NCI-H1048 (cell line): ENCODE results near the gene VPS26B.
"Not testable (repeated sequence)": the region's sequence is repeated elsewhere in the genome, so short reads cannot be mapped to it uniquely, and the experiment has no call there.

Source experiments
- DNase-seq: peaks from one replicate; lab custom pipeline; 2025; lab: John Stamatoyannopoulos, UW

The VPS26B gene

GRCh38 chr11:134258577-134258976 lies 34.1 kb downstream of the VPS26B start:
- DNase-seq, result no peak

- no peak for DNase-seq
These were observed 36.0 kb downstream of the VPS26B start for GRCh38 chr11:134260503-134260902.

- no peak for DNase-seq
These were observed 36.5 kb downstream of the VPS26B start for GRCh38 chr11:134260983-134261382.

- no peak for DNase-seq
These were observed 37.4 kb downstream of the VPS26B start for GRCh38 chr11:134261626-134262488.

GRCh38 chr11:134264966-134265764 lies 40.7 kb downstream of the VPS26B start:
- DNase-seq, result no peak

GRCh38 chr11:134266440-134266839 lies 42.0 kb downstream of the VPS26B start:
- no peak for DNase-seq

- DNase-seq, result no peak
These were observed 42.4 kb downstream of the VPS26B start for GRCh38 chr11:134266841-134267251.

- DNase-seq, result no peak
These were observed 43.0 kb downstream of the VPS26B start for GRCh38 chr11:134267461-134267860.

GRCh38 chr11:134267966-134268365 lies 43.5 kb downstream of the VPS26B start:
- no peak for DNase-seq

- no peak for DNase-seq
These were observed 45.8 kb downstream of the VPS26B start for GRCh38 chr11:134270250-134270714.

- DNase-seq, result no peak
These were observed 47.5 kb downstream of the VPS26B start for GRCh38 chr11:134271978-134272377.

- DNase-seq, result no peak
These were observed 48.2 kb downstream of the VPS26B start for GRCh38 chr11:134272381-134273316.

GRCh38 chr11:134273317-134273712 lies 48.8 kb downstream of the VPS26B start:
- DNase-seq, result no peak

- DNase-seq, result no peak
These were observed 50.7 kb downstream of the VPS26B start for GRCh38 chr11:134275188-134275533.

- no peak for DNase-seq
These were observed 51.3 kb downstream of the VPS26B start, which contains the start of gene GLB1L3 for GRCh38 chr11:134275534-134276395. Gene GLB1L3, plus strand, starts transcription at chr11:134276379. Its CDS starts 362 bp downstream, at chr11:134276741.

GRCh38 chr11:134276396-134277182 lies 52.1 kb downstream of the VPS26B start:
- no peak for DNase-seq

GRCh38 chr11:134277183-134278001 lies 52.9 kb downstream of the VPS26B start:
- DNase-seq, result no peak

- no peak for DNase-seq
These were observed 53.9 kb downstream of the VPS26B start for GRCh38 chr11:134278356-134278755.

- DNase-seq, result not testable (repeated sequence)
These were observed 57.2 kb downstream of the VPS26B start for GRCh38 chr11:134281635-134282034.
